ENCODE measurements around the gene VDR.

VDR gene

DNA sequence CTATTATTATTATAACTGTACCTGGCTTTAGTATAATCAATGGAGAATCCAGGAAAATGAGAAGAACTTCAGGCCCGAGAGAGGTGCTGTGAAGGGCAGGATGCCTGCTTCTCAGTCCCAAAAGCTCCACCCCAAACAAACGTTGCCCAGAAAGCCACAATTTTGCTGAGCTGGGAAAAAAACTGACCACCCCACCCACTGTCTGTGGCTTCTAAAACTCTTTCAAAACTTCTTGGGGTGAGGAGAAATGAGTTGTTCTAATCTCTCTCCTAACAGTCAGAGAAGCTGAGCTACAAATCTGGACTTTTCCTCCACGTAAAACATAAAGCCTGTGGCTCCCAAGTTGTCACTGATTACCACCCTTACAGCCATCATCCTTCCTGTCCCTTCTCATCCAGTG lies 13.4 kb downstream of the VDR start:
- no peak for DNase-seq

DNA sequence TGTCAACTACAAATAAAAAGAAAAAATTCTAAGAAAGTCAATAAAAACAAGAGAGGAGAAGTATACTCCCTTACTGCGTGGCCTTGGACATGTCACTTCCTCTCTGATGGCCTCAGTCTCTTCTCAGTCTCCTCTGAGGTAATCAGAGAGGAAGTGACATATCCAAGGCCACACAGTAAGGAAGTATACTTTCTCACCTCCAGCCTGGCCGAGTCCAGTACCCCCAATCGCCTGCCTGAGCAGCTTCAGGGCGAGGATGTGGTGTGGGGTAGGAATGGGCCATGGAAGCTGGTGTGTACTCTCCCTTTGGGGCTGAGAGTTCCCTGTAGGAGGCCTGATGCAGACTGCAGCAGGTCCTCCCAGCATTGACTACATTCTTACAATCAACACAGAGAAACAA lies 15.8 kb downstream of the VDR start:
- DNase-seq: peak; percentile 34 to 60

DNA sequence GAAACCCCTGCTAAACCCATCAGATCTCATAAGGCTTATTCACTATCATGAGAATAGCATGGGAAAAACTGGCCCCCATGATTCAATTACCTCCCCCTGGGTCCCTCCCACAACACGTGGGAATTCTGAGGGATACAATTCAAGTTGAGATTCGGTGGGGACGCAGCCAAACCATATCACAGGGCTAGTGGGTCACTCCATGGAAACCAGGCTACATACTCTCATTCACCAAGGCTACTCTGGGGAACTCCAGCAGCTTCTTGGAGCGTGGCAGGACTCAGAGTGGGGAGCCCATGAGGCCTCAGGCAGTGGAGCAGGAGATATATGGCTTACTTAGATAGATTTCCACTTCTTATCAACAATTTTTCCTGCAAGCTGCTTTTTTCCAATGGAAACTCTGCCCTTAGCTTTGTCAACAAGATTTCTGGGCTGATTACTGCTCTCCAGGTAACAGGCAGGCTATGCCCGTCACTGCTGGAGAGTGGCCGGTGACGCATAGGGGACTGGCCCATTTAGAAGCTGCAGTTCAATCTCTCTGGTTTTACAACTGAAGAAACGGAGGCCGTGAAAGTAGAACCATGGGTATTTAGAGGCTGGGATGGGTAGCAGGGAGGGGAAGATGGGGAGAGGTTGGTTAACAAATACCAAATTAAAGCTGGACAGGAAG lies 16.5 kb downstream of the VDR start:
- DNase-seq: no peak

DNA sequence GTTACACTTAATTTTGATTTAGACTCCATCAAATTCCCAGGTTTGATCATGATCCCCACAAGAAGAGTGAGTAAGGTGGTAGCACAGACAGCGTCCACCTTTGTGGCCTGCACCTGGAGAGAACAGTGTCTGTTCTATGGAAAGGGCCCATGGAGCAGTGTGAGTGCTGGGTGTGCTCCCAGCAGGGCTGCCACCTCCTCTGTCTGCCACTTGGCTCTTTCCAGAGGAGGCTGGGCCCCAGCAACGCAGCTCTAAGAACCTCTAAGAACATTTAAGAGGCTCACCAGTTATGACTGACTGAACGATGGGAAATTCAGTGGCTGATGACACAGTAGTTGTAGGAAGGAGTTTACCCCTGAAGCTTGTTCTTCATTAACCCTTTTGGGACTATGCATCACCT lies 17.3 kb downstream of the VDR start:
- no peak for DNase-seq

DNA sequence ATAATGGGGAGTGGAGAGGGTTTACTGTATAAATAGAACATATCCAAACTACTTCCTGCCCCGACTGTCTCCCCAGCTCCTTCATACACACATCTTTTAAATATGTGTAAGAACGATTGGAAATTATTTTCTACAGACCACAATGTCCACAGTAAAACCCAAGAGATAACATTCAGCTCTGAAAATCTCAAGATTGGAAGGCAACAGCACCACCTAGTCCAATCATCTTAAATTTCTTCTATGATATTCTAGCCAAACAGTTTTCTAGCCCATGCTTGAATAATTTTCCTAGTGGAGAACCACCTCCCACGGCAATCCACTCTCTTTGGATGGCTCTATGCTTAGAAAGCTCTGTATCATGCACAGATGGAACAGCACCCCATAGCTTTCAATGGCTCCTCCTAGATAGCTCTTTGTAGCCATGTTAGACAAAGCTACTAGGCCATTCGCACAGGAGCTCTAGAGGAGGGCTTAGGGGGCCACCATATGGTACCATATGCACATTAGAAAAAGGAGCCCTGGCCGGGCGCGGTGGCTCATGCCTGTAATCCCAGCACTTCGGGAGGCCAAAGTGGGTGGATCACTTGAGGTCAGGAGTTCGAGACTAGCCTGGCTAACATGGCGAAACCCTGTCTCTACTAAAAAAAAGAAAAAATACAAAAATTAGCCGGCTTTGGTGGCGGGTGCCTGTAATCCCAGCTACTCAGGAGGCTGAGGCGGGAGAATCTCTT lies 18.1 kb downstream of the VDR start:
- no peak for DNase-seq

DNA sequence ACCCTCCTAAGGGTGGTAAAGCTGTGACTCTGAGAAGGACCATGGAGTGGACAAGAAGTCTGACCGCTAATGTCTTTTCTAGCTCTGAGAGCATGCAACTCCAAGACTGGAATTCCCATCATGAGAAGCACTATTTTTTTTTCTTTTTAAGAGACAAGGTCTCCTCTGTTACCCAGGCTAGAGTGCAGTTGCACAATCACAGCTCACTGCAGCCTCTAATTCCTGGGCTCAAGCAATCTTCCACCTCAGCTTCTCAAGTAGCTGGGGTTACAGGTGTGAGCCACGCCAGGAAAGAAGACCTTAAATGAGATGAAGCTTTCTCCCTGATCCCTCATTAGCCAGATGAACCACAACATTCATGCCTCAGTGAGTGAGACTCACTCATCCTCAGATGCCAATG lies 19.2 kb downstream of the VDR start:
- no peak for DNase-seq

DNA sequence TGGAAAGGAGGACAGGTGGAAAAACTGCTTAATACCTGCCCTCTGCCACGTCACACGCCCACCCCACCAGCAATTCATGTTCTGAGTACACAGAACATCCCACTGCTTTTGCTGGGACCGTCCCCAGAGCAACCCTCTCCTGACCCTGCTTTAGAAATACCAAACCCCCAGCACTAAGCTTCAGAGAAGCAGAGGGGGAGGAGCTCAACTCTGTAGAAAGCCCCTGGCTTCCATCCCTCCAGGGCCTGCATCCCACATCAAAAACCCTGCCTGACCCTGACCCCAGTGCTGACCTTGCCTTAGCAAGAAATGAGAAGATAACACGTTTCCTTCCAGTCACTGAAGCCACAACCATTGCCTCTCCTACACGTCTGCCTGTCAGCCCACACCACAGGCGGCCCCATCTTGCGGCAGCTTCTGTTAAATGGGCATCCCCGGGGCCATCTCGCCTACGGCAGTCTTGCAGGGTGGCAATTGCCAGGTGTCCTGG lies 19.7 kb downstream of the VDR start:
- DNase-seq: no peak

DNA sequence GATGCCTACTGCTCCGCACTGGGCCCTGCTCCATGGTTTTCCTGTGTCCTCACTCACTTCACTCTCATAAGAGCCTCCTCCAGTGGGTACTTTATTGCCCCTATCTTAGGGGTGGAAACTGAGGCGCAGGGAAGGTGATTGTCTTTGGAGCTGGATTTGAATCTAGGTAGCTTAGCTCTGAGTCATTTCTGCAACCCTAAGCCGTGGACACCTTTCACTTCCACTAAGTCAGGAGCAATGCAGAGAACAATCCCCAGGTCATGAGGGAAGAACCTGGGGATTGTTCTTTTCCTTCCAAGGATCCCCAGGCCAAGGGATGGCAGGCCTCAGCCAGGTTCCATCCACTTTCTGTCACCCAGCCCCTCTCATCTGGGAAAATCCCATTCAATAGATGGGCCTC lies 20.3 kb downstream of the VDR start:
- no peak for DNase-seq

DNA sequence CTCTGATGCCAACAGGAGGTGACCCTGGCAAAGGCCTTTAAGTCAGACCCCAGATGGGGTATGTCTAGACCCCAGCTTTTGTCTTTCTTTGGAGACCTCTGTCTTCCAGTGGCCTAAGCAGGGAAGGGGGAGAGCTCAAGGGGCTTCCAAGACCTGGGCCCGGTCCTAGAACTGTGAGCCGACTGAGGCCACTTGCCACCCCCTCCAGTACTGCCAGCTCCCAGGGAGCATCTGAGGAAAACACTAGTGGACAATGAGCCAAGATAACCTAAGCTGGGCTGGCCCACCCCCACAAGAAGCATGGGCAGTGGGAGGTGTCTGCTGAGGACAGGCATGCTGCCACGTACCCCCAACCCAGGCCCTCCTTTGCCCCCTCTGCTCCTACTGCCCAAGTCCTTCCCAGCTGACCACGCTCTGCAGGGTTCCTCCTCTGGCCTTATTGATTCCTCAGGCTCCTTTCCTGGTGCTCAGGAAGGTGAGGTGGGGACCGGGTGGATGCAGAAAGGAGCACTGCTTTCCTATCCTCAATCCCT lies 21.1 kb downstream of the VDR start:
- no peak for DNase-seq

DNA sequence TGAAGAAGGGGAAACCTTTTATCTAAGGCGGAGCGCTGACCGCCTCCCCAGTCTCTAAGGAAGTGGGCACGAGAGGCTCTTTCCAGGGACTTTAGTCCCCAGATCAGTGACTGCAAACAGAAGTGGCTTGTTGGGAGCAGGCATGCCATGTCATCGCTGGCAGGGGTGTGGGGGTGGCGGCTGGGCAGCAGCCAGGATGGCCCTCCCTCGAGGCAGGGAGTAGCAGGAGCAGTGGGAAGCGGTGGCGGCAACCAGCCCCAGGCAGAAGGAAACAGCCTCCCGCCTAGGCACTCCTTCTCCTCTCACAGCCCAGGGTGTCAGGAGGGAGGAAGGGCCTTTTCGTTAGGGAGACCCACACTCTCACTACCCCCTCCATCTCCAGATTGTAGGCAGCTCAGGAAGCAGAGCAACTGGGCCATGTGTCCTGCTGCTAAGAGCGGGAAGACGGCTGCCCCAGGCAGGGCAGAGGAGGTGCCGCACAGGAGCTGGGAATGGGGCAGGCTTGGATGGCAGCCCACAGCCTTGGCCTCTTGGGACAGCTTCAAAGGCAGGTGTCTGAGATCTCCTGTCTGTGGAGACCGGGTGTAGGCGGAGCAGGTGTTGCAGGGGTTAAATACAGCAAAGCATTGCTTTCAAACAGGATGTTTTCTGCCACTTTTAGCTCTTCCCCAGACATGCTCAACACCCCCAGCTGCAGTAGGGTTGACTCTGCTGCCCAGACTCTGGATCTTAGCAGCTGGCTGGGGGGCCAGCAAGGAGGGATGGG lies 21.8 kb downstream of the VDR start:
- no peak for DNase-seq

DNA sequence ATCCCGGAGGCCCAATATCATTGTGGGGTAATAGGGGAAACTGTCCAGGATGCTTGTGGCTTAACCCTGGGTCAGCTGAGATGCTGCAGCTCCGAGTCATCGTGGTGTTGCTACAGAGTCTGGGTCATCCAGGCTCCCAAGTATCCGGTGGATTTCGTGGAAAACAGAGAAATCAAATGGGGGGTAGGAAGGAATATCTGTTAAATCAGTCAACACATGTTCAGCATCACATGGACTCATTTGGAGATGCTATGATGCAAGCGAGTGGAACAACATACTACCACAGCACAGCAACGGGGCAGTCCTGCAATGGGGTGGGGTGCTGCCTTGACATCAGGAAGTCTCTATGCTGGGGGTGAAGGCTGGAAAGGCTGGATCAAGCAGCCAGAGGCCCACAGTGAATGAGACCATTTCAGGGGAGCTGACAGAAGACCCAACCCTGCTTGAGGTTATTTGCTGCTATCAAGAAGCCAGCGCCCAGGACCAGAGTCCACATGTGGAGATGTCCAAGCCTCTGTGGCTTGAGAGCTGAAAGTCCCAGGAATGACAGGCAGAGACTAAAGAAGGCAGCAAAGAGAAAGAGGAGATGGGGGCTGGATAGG lies 22.9 kb downstream of the VDR start:
- DNase-seq: no peak

DNA sequence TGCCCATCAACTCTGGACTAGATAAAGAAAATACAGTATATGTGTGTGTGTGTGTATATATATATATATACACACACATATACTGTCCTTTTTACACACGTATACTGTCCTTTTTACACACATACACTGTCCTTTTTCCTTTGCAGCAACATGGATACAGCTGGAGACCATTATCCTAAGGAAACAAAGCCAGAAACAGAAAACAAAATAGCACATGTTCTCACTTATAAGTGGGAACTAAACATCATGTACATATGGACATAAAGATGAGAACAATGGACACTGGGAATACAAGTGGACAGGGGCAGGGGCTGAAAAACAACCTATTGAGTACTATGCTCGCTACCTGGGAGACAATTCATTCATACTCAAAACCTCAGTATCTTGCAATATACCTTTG lies 23.7 kb downstream of the VDR start:
- no peak for DNase-seq

DNA sequence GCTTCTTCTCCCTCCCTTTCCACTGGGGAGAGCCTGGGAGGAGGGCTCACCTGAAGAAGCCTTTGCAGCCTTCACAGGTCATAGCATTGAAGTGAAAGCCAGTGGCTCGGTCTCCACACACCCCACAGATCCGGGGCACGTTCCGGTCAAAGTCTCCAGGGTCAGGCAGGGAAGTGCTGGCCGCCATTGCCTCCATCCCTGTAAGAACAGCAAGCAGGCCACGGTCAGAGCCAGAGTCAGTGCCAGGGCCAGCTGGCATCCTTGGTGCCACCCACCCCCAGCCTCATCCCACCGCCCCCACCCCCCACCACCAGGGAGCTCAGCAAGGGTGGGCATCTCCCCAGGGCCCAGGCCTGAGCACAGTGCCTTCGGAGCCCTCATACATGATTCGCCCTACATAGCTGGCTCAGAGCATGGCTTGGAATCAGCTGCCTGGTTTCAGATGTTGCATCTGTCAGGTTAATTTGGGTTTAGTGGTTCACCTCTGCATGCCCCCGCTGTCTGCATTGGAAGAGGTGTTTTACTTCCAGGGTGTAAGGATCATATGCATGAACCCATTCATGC lies 25.8 kb downstream of the VDR start:
- no peak for DNase-seq

DNA sequence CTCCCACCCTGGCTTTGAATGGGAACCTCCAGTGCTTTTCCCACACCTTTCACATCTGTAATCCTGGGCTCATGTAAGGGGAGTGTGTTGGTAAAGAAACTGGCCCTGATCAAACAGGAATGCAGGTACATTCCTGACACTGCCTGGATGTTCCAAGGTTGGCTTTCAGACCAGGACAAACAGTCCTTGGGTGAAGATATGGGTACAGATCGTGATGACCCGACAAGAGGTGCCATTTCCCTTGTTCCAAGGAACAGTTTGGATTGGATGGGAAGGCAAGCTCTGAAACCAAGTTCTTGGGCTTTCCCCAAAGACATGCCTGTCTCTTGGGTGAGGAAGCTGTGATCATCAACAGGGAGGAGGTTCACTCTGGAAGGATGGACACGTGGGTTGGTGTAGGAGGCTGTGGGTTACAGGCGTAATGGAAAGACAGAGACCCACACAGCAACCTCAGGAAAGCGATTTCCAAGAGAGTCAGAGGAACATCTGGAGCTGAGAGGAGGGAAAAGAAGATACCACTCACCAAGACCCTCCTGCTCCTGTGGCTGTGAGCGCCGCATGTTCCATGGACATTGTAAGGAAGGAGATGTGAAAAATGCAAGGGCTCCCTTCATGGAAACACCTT lies 26.4 kb downstream of the VDR start:
- no peak for DNase-seq

DNA sequence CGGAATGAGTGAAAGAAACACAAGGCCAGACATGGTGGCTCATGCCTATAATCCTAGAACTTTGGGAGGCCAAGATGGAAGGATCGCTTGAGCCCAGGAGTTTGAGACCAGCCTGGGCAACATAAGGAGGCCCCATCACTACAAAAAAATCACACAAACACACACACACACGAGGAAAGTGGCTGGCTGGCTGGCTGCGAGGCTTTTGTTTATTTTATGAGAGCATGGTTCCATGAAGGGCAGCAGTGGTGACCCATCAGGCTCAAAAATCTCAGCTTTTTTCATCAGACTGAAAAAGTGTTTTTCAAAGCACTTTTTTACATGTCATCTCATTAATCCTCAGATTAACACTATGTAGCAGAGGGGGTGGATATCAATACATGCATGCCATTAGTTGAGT lies 27.7 kb downstream of the VDR start:
- DNase-seq: no peak

DNA sequence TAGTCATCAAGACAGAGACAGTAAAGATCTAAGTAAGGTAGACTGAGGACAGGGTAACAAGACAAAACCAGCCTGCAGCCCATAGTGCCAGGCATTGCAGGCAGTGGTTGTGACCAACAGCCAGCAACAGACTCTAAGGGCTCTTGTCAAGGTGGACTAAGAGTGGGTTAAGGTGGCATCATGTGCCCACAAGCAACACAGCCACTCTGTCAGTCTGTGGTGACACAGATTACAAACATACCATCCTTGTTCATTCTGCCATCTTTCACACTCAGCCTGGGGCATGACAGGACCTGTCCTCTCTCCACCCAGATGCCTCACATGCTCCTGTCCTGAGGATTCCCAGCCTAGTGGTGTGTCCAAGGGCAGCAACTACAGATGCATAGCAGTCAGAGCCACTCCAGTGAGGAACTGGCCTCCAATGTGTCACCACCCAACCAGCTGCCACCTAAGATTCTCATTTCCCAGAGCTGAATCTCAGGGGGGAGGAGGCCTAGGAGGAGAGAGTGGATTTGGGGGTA lies 28.3 kb downstream of the VDR start:
- no peak for DNase-seq

DNA sequence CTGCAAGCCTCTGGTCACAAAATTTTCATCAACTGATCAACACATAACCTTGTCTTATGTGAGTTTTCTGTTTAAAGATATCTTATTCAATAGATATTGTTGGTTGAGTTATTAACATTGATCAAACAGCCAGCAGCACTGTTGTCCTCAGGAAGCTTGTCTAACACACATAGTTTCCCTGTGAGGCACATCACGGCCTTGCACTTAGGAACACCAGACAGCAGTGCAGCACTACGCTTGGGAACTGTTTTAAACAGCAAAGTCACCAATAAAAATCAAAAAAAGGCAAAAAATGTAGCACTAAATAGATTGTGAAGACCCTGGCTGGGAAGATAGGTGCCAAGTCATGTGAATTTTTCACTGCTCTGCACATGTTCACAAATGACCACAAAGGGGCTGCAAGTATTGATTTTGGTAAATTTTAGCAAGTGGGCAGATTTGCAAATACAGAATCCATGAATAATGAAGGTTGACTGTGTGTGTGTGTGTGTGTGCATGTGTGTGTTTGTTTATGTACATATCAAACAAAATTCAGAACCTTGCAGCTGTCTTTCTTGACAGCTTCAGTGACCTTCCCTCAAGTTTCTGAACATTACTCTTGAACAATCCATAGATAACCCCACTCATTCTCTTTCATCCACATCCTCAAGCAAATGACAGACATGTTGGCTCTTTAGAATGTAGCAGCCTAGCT lies 28.9 kb downstream of the VDR start:
- DNase-seq: no peak

DNA sequence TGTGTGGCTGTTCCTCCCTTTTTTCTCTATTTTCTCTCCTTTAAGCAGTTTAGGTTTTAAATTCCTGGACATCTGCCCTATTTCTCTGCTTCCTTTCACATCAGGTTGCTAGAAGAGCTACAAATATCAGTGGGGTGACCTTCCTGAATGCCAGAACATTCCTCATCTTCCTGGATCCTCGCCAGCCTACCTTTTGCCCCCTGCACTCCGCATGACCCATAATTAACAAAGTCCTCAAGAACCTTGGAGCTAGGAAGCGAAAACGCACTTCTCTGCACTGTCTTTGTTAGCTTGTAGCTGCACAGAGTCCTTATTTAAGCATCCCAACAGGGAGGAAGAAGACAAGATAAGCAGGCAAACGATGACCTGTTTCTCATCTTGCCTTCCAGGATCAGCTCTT lies 30.5 kb downstream of the VDR start:
- DNase-seq: no peak

DNA sequence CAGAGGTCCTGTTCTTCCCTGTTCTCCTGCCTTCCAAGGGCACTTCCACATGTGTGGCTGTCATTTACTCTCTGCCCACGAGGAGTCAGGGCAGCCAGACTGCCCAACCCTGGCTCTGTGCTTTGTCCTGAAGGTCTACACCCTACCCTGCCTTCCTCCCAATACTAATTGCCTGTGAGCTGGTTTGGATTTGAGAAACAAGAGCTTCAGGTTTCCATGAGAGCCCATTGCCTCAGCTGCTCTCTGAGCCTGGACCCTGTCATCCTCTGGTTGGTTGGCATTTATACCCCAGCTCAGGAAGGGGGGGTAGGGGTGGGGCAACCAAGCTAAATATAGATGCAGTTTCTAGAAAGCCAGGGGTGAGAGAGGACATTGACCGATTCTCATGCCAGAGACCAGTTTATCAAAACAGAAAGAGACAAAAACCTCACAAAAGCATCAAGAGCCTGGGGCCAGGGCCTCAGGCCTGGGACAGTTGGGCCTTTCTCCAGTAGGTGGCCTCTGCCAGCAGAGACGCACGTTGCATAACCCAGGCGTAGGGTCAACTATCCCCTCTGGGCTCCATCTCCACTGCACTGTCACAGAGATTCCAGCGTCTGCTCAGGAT lies 34.5 kb downstream of the VDR start:
- DNase-seq: peak; percentile 10 to 13

DNA sequence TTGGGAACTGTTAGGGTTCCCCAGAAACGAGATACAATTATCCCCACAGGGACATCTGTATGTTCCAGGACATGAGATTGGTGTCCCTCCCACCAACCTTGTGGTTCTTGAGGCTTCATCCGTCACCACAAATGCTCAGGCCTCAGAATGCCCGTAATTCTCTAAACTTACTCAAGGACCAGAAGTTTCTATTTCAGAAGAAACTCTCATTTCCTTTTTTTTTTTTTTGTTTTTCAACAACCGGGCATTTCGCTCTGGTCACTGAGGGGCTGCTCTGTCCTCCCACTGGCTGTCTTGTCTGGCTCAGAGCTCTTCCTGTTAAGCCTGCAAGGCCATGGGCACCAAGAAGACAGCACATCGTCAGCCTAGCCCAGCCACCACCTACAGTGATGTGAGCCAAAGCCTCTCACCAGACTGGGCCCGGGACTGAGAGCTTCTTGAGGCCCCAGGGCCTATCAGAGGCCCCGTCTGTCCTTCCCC lies 36.2 kb downstream of the VDR start:
- no peak for DNase-seq

DNA sequence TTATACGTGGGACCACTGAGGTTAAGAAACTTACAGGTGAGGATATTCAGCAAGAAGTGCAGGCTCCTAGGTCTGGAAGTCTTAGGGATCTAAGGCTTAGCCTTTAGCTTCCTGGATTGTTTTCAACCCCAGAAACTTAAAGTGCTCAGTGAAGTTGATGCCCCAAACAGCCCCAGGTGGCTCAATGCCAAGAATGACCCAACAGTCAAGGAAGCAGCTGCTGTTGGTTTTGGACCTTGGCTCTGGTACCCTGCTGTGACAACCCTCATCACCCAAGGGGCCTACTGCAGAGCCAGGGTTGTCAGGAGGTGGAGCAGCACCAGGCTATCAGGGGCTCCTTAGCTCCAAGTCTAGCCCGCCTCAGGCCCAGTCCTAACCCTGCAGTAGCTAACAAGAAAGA lies 36.8 kb downstream of the VDR start:
- DNase-seq: no peak

Measured in Kasumi-1 (cell line).